ENCODE measurements around the gene FBXO27.

GRCh38 chr19:39036581-39036980 lies 4.2 kb upstream of the FBXO27 start:
- TF ChIP-seq YY1 (IDR thresholded peaks at IDR 0.05): no peak
- no peak for TF ChIP-seq CTCF (IDR thresholded peaks at IDR 0.05; ENCODE audit: low read depth, low read length, missing input control)
- TF ChIP-seq TAF1 (conservative IDR thresholded peaks at IDR 0.05): no peak
- TF ChIP-seq FOXA1 (IDR thresholded peaks at IDR 0.05): no peak
- no peak for TF ChIP-seq REST (IDR thresholded peaks at IDR 0.05)
- no peak for TF ChIP-seq EGR1 (IDR thresholded peaks at IDR 0.05; ENCODE audit: low read depth in 2 of 2)
- no peak for TF ChIP-seq JUND (IDR thresholded peaks at IDR 0.05)
